GM19395 (cell line): ENCODE measurements around the gene CMTM6.

Experiments used
- ATAC-seq: cut with Tn5 transposase; IDR thresholded peaks from one replicate; pipeline ENCODE4 v1.9.1; 2021; ENCODE audit warnings: mild to moderate bottlenecking, moderate library complexity; ENCODE audit not compliant: unreplicated experiment

Gene CMTM6

GRCh38 chr3:32448686-32449474 is 53.8 kb downstream of the CMTM6 start:
- no peak for ATAC-seq

GRCh38 chr3:32447865-32448400 is 54.7 kb downstream of the CMTM6 start:
- ATAC-seq, result no peak

- no peak for ATAC-seq
Observed at GRCh38 chr3:32443478-32443877, 59.2 kb downstream of the CMTM6 start.

- ATAC-seq, result no peak
Observed at GRCh38 chr3:32442766-32443165, 59.9 kb downstream of the CMTM6 start.

GRCh38 chr3:32440611-32441350 is 61.9 kb downstream of the CMTM6 start:
- no peak for ATAC-seq

- peak; percentile 41 for ATAC-seq
Observed at GRCh38 chr3:32439421-32439820, 63.2 kb downstream of the CMTM6 start.

GRCh38 chr3:32438596-32439344 is 63.9 kb downstream of the CMTM6 start:
- ATAC-seq, result peak; percentile 97

- no peak for ATAC-seq
Observed at GRCh38 chr3:32437896-32438295, 64.8 kb downstream of the CMTM6 start.

GRCh38 chr3:32436816-32437189 is 65.8 kb downstream of the CMTM6 start:
- peak; percentile 25 for ATAC-seq

- no peak for ATAC-seq
Observed at GRCh38 chr3:32435911-32436815, 66.5 kb downstream of the CMTM6 start.

- ATAC-seq, result no peak
Observed at GRCh38 chr3:32434206-32434605, 68.4 kb downstream of the CMTM6 start.

- ATAC-seq, result peak; percentile 39
Observed at GRCh38 chr3:32432711-32433530, 69.7 kb downstream of the CMTM6 start.

- ATAC-seq, result no peak
Observed at GRCh38 chr3:32432045-32432710, 70.5 kb downstream of the CMTM6 start.

GRCh38 chr3:32431481-32431880 is 71.2 kb downstream of the CMTM6 start:
- no peak for ATAC-seq
